ENCODE measurements around the gene RBL2. TPM values are rescaled to one million over a fixed set of nuclear protein-coding genes. Genes with fewer than 3 reads are reported as not detected.

The RBL2 gene
- total RNA-seq, 1 donor from 2014 or later, result 59.2 TPM

DNA sequence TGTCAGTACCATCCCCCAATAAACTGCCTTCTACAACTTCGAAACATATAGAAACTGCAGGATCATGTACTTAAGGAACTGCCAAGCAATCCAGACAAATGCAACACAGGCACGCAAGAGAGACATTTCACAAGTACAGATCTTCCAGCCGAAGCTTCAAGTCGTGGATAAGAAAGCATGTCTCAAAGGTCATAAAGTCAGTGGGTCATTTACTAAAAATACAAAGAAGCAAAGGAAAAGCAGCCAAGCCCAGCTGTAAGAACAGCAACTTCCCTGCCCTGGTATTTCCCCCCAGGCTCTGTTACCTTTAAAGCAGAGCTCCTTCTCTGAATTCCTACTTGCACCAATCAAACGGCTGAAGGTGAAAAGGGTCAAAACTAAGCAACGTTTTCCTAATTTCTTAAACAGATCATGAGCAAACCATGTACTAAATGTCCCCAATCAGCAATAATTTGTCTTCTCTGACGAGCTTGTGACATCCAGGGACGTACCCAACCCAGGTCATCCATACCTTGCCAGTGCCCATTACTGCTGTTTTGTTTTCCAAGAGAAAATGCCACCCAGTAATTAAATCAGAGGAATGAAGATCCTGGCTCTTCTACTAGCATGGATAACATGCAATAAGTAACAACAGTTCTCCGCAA is 67.1 kb downstream of the RBL2 start:
- H3K27ac Mint-ChIP-seq, result peak overlapping the region; percentile 97
- TF ChIP-seq CTCF (IDR thresholded peaks at IDR 0.05; ENCODE audit: unreplicated experiment), result no peak
- no peak for DNase-seq (ENCODE audit: low spot score in 2 of 2, unreplicated experiment in 2 of 2)
- peaks cover 41% of the 10 kb centered on the region for H3K4me1 Mint-ChIP-seq
- no peaks in the 10 kb centered on the region for H3K27me3 Mint-ChIP-seq (ENCODE audit: low read depth)
- H3K36me3 Mint-ChIP-seq, result peaks cover 15% of the 10 kb centered on the region
- H3K4me3 Mint-ChIP-seq, result peak overlapping the region; percentile 90
- no peaks in the 10 kb centered on the region for H3K9me3 Mint-ChIP-seq

DNA sequence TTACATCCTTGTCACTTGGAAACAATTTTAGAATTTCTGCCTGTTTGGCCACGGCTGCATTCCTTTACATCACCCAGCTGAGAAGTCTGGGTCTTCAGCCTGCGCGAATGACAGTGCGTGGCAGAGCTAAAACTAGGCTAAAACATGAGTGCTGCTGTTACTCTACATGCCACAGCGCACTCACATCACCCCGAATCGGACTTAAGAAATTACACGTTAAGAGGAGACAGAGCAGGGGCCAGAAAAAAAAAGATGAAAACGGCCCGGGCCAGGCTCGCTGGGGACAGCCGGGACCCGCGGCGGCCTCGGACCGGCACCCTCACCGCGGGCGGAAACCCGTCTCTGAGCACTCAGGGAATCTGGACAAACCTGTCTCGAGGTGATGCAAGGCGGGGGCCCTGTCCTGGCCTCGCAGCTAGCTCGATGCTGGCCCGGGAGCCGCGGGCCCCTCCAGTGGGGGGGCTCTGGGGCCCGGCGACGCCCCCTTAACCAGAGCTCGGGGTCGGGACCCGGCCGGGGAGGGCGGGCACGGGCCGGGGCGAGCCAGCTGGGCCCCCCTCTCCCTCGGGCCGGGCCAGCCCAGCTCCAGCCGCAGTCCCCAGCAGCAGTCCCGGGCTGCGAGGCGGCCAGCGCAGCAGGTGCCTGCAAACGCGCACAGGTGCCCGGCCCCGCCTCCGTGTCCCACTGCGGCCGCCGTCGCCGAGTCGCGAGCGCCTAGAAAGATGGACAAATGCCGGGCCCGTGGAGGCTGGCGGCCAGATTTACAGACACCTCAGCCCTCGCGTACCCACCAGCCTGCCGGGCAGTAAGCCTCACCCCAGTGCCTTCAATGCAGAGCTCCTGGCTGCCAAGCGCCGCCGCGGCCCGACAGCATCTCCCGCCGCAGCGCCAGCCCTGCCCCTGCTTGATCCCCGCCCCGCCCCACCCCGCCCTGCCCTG is 68.3 kb downstream of the RBL2 start, which contains the start of gene AKTIP:
TSS of gene AKTIP (minus strand) at position 879 of the 939 bp plus-strand sequence. CDS start 2,950 bp downstream, outside the sequence.
- H3K36me3 Mint-ChIP-seq, result peaks cover 9% of the 10 kb centered on the region
- peak within 1 kb of the TSS; percentile 90 for H3K4me3 Mint-ChIP-seq
- TF ChIP-seq CTCF (IDR thresholded peaks at IDR 0.05; ENCODE audit: unreplicated experiment), result no peak
- H3K27ac Mint-ChIP-seq, result peak within 1 kb of the TSS; percentile 98
- H3K9me3 Mint-ChIP-seq, result no peaks in the 10 kb centered on the region
- DNase-seq (ENCODE audit: low spot score in 2 of 2, unreplicated experiment in 2 of 2), result peak; percentile 40 to 67
- H3K4me1 Mint-ChIP-seq, result peaks cover 43% of the 10 kb centered on the region
- H3K27me3 Mint-ChIP-seq (ENCODE audit: low read depth), result no peaks in the 10 kb centered on the region

- Mint-ChIP-seq H3K4me1 (peaks cover 43% of the 10 kb centered on the region), H3K27ac (peak overlapping the region; percentile 95), H3K36me3 (peaks cover 5% of the 10 kb centered on the region), H3K4me3 (peak overlapping the region; percentile 88), H3K9me3 (no peaks in the 10 kb centered on the region), H3K27me3 (ENCODE audit: low read depth) (no peaks in the 10 kb centered on the region)
- TF ChIP-seq CTCF (IDR thresholded peaks at IDR 0.05; ENCODE audit: unreplicated experiment), result no peak
- peak; percentile 99 to 100 for DNase-seq (ENCODE audit: low spot score in 2 of 2, unreplicated experiment in 2 of 2)
These were observed 69.1 kb downstream of the RBL2 start for GRCh38 chr16:53503270-53503923.

- TF ChIP-seq CTCF (IDR thresholded peaks at IDR 0.05; ENCODE audit: unreplicated experiment), result no peak
- Mint-ChIP-seq H3K4me3 (peak overlapping the region; percentile 88), H3K27me3 (ENCODE audit: low read depth) (no peaks in the 10 kb centered on the region), H3K9me3 (no peaks in the 10 kb centered on the region), H3K36me3 (peaks cover 1% of the 10 kb centered on the region), H3K4me1 (peaks cover 41% of the 10 kb centered on the region), H3K27ac (peak overlapping the region; percentile 98)
- no peak for DNase-seq (ENCODE audit: low spot score in 2 of 2, unreplicated experiment in 2 of 2)
These were observed 69.9 kb downstream of the RBL2 start for GRCh38 chr16:53503991-53504663.

- TF ChIP-seq CTCF (IDR thresholded peaks at IDR 0.05; ENCODE audit: unreplicated experiment), result no peak
- Mint-ChIP-seq H3K27ac (peak overlapping the region; percentile 98), H3K9me3 (no peaks in the 10 kb centered on the region)
These were observed 70.4 kb downstream of the RBL2 start for GRCh38 chr16:53504665-53505064.

More at GRCh38 chr16:53504665-53505064, 70.4 kb downstream of the RBL2 start:
- no peak for DNase-seq (ENCODE audit: low spot score in 2 of 2, unreplicated experiment in 2 of 2)
- peaks cover 40% of the 10 kb centered on the region for H3K4me1 Mint-ChIP-seq
- no peaks in the 10 kb centered on the region for H3K36me3 Mint-ChIP-seq
- H3K27me3 Mint-ChIP-seq (ENCODE audit: low read depth), result no peaks in the 10 kb centered on the region
- peak overlapping the region; percentile 88 for H3K4me3 Mint-ChIP-seq

Measured in mesothelial cell of epicardium (in vitro differentiated cells).